Spinal cord (tissue), 10 donors: ENCODE measurements around the gene C1QB. TPM values are rescaled to one million over a fixed set of nuclear protein-coding genes. Genes with fewer than 3 reads are reported as not detected.
"Not testable (repeated sequence)": the region's sequence is repeated elsewhere in the genome, so short reads cannot be mapped to it uniquely, and the experiment has no call there.

ENCODE experiments used
- DNase-seq, 6 donors: peaks; one replicate each; pipeline versions ENCODE4 v3.0.0 to v3.0.0-alpha.2; 2013 to 2015; ENCODE audit warnings: low spot score in 6 of 6, low read depth in 4 of 6
- H3K27ac ChIP-seq: one replicate; pipeline ENCODE4 v1.5.1; 2013; ENCODE audit warnings: low read depth, low read length, control low read depth
- H3K27me3 ChIP-seq: one replicate; pipeline ENCODE4 v1.6.1; 2013; ENCODE audit warnings: low read length; ENCODE audit not compliant: control insufficient read depth, insufficient read depth
- H3K36me3 ChIP-seq: one replicate; pipeline ENCODE4 v1.6.1; 2013; ENCODE audit warnings: low read length; ENCODE audit not compliant: control insufficient read depth, insufficient read depth
- H3K4me1 ChIP-seq: one replicate; pipeline ENCODE4 v1.6.1; 2013; ENCODE audit warnings: low read length; ENCODE audit not compliant: control insufficient read depth, insufficient read depth
- H3K4me3 ChIP-seq: one replicate; pipeline ENCODE4 v1.5.1; 2013; ENCODE audit warnings: low read depth, low read length, control low read depth
- H3K9me3 ChIP-seq: one replicate; pipeline ENCODE4 v1.6.1; 2013; ENCODE audit warnings: low read length; ENCODE audit not compliant: control insufficient read depth, insufficient read depth
- WGBS: methylation state at CpG from one replicate; pipeline ENCODE4 v1.1.5; 2013; ENCODE audit warnings: missing lambda C conversion rate; ENCODE audit not compliant: insufficient coverage; 5-methylcytosine and 5-hydroxymethylcytosine counted together
- polyA plus RNA-seq, 2 donors: library from polyadenylated mRNA; unstranded; fragments of 120-200 nt; gene quantifications; one replicate each; pipeline ENCODE4 v1.2.1, GENCODE V29; 2013; ENCODE audit not compliant: insufficient read length in 2 of 2
- total RNA-seq, 2 donors: library from RNA; depleted of rRNA in 1 of 2; stranded (reverse); fragments of 120-200 nt in 1 of 2; fragments of >200 nt in 1 of 2; gene quantifications; one replicate each; pipeline versions ENCODE4 v1.2.3 to v1.2.4, GENCODE V29; 2013 to 2014
- donor health status: healthy.

Gene C1QB
- total and polyA plus RNA-seq, 4 donors, result 28.6 to 44.5 (median 40.9) TPM

GRCh38 chr1:22671999-22672398 lies 19.0 kb downstream of the C1QB start:
- no peaks in the 10 kb centered on the region for H3K36me3 ChIP-seq
- H3K4me3 ChIP-seq, result no peak overlapping the region
- no peak for DNase-seq
- H3K27ac ChIP-seq, result no peak overlapping the region
- H3K9me3 ChIP-seq, result no peaks in the 10 kb centered on the region
- H3K27me3 ChIP-seq, result peaks cover 2% of the 10 kb centered on the region
- WGBS, result 93% methylated on average over 2 of the region's 4 CpGs
- H3K4me1 ChIP-seq, result peaks cover 20% of the 10 kb centered on the region

- Histone ChIP-seq H3K9me3 (no peaks in the 10 kb centered on the region), H3K36me3 (no peaks in the 10 kb centered on the region), H3K4me3 (peak overlapping the region; percentile 7), H3K27ac (no peak overlapping the region), H3K4me1 (peaks cover 32% of the 10 kb centered on the region), H3K27me3 (peaks cover 2% of the 10 kb centered on the region)
- DNase-seq, result peak in 4 of 6 donors; percentile 53 to 94 (median 76)
- 3% methylated on average over 10 of the region's 17 CpGs for WGBS
Observed at GRCh38 chr1:22673486-22674409, 20.7 kb downstream of the C1QB start.

GRCh38 chr1:22674410-22674749 lies 21.3 kb downstream of the C1QB start:
- no peak overlapping the region for H3K4me3 ChIP-seq
- no peaks in the 10 kb centered on the region for H3K36me3 ChIP-seq
- H3K27ac ChIP-seq, result no peak overlapping the region
- WGBS, result 50% methylated on average over 1 of the region's 1 CpG
- H3K27me3 ChIP-seq, result peaks cover 2% of the 10 kb centered on the region
- DNase-seq, result no peak
- peaks cover 32% of the 10 kb centered on the region for H3K4me1 ChIP-seq
- H3K9me3 ChIP-seq, result no peaks in the 10 kb centered on the region

GRCh38 chr1:22676151-22676550 lies 23.1 kb downstream of the C1QB start:
- not testable (repeated sequence) for H3K27ac ChIP-seq, H3K9me3 ChIP-seq, H3K36me3 ChIP-seq, DNase-seq, H3K4me3 ChIP-seq, H3K27me3 ChIP-seq
- 92% methylated on average over 15 of the region's 15 CpGs for WGBS
- peaks cover 47% of the 10 kb centered on the region for H3K4me1 ChIP-seq

GRCh38 chr1:22676916-22677583 lies 24.0 kb downstream of the C1QB start:
- Histone ChIP-seq H3K4me3 (no peak overlapping the region), H3K27ac (peak overlapping the region; percentile 15), H3K4me1 (peaks cover 47% of the 10 kb centered on the region), H3K27me3 (no peaks in the 10 kb centered on the region), H3K36me3 (no peaks in the 10 kb centered on the region), H3K9me3 (no peaks in the 10 kb centered on the region)
- peak in 2 of 6 donors; percentile 55 to 71 for DNase-seq
- WGBS, result 20% methylated on average over 30 of the region's 37 CpGs

- Histone ChIP-seq H3K36me3 (no peaks in the 10 kb centered on the region), H3K4me3 (no peak overlapping the region), H3K27me3 (no peaks in the 10 kb centered on the region), H3K4me1 (peaks cover 42% of the 10 kb centered on the region), H3K9me3 (no peaks in the 10 kb centered on the region), H3K27ac (no peak overlapping the region)
- no peak for DNase-seq
- 86% methylated on average over 10 of the region's 13 CpGs for WGBS
Observed at GRCh38 chr1:22677931-22678896, 25.2 kb downstream of the C1QB start.

GRCh38 chr1:22680726-22681125 lies 27.7 kb downstream of the C1QB start:
- Histone ChIP-seq H3K4me3 (no peak overlapping the region), H3K9me3 (no peaks in the 10 kb centered on the region), H3K27ac (no peak overlapping the region), H3K36me3 (no peaks in the 10 kb centered on the region), H3K27me3 (no peaks in the 10 kb centered on the region), H3K4me1 (peaks cover 43% of the 10 kb centered on the region)
- DNase-seq, result peak in 2 of 6 donors; percentile 43 to 64
- WGBS, result 30% methylated on average over 9 of the region's 9 CpGs

GRCh38 chr1:22681556-22682276 lies 28.7 kb downstream of the C1QB start:
- Histone ChIP-seq H3K27me3 (no peaks in the 10 kb centered on the region), H3K4me1 (peaks cover 41% of the 10 kb centered on the region), H3K9me3 (no peaks in the 10 kb centered on the region), H3K4me3 (no peak overlapping the region), H3K27ac (no peak overlapping the region), H3K36me3 (no peaks in the 10 kb centered on the region)
- no peak for DNase-seq
- WGBS, result 78% methylated on average over 9 of the region's 15 CpGs

GRCh38 chr1:22683547-22683946 lies 30.5 kb downstream of the C1QB start:
- H3K36me3 ChIP-seq, result no peaks in the 10 kb centered on the region
- no peak overlapping the region for H3K4me3 ChIP-seq
- no peak overlapping the region for H3K27ac ChIP-seq
- H3K4me1 ChIP-seq, result peaks cover 26% of the 10 kb centered on the region
- no peaks in the 10 kb centered on the region for H3K27me3 ChIP-seq
- WGBS, result no CpG with 5 or more reads among the region's 1 CpG
- DNase-seq, result no peak
- no peaks in the 10 kb centered on the region for H3K9me3 ChIP-seq
